ENCODE results near the gene FAM20B.

The FAM20B gene

GRCh38 chr1:179058487-179059483 is 33.1 kb downstream of the FAM20B start:
- Histone ChIP-seq H3K4me3 (ENCODE audit: low read length) (no peak overlapping the region), H3K23ac (ENCODE audit: low read length) (no peak overlapping the region), H2AK5ac (ENCODE audit: low read length) (no peak overlapping the region), H3K79me2 (ENCODE audit: control insufficient read depth, insufficient read depth, low read length) (no peaks in the 10 kb centered on the region), H3K4me1 (ENCODE audit: control insufficient read depth, low read depth, low read length) (peaks cover 2% of the 10 kb centered on the region), H3K4ac (ENCODE audit: low read depth, low read length) (no peak overlapping the region), H3K9ac (ENCODE audit: low read length) (no peak overlapping the region), H3K4me2 (ENCODE audit: low read length) (no peak overlapping the region), H3K56ac (ENCODE audit: low read length) (no peak overlapping the region), H3K79me1 (ENCODE audit: low read length) (no peaks in the 10 kb centered on the region), H3K18ac (ENCODE audit: low read length) (peak overlapping the region; percentile 22), H2BK120ac (ENCODE audit: low read depth, low read length) (no peak overlapping the region), H3K27ac (ENCODE audit: low read depth, low read length) (no peak overlapping the region), H4K5ac (ENCODE audit: low read length) (no peak overlapping the region), H3K36me3 (ENCODE audit: control insufficient read depth, insufficient read depth, low read length) (no peaks in the 10 kb centered on the region), H2BK15ac (replicated peaks; ENCODE audit: low read depth) (no peak overlapping the region), H3K27me3 (ENCODE audit: insufficient read depth, low read length, poor library complexity) (no peaks in the 10 kb centered on the region), H2BK5ac (ENCODE audit: low read length) (no peak overlapping the region), H4K8ac (ENCODE audit: low read depth, low read length) (no peak overlapping the region)
- DNase-seq: peak; percentile 64
- WGBS (ENCODE audit: extremely low coverage, insufficient coverage, low lambda C conversion rate): no CpG with 5 or more reads among the region's 3 CpGs

GRCh38 chr1:179061360-179062282 is 35.9 kb downstream of the FAM20B start:
- no peaks in the 10 kb centered on the region for H3K36me3 ChIP-seq (ENCODE audit: control insufficient read depth, insufficient read depth, low read length)
- H4K8ac ChIP-seq (ENCODE audit: low read depth, low read length): no peak overlapping the region
- no peak overlapping the region for H2BK5ac ChIP-seq (ENCODE audit: low read length)
- H3K9ac ChIP-seq (ENCODE audit: low read length): no peak overlapping the region
- no peaks in the 10 kb centered on the region for H3K79me1 ChIP-seq (ENCODE audit: low read length)
- H3K4me2 ChIP-seq (ENCODE audit: low read length): no peak overlapping the region
- no peak overlapping the region for H3K56ac ChIP-seq (ENCODE audit: low read length)
- no peak overlapping the region for H3K4ac ChIP-seq (ENCODE audit: low read depth, low read length)
- no peaks in the 10 kb centered on the region for H3K79me2 ChIP-seq (ENCODE audit: control insufficient read depth, insufficient read depth, low read length)
- H2BK120ac ChIP-seq (ENCODE audit: low read depth, low read length): no peak overlapping the region
- H2BK15ac ChIP-seq (replicated peaks; ENCODE audit: low read depth): no peak overlapping the region
- WGBS (ENCODE audit: extremely low coverage, insufficient coverage, low lambda C conversion rate): no CpG with 5 or more reads among the region's 8 CpGs
- no peak overlapping the region for H3K23ac ChIP-seq (ENCODE audit: low read length)
- H3K27ac ChIP-seq (ENCODE audit: low read depth, low read length): no peak overlapping the region
- no peak overlapping the region for H2AK5ac ChIP-seq (ENCODE audit: low read length)
- no peak overlapping the region for H3K18ac ChIP-seq (ENCODE audit: low read length)
- no peaks in the 10 kb centered on the region for H3K27me3 ChIP-seq (ENCODE audit: insufficient read depth, low read length, poor library complexity)
- DNase-seq: no peak
- H3K4me3 ChIP-seq (ENCODE audit: low read length): no peak overlapping the region
- no peak overlapping the region for H4K5ac ChIP-seq (ENCODE audit: low read length)
- peaks cover 2% of the 10 kb centered on the region for H3K4me1 ChIP-seq (ENCODE audit: control insufficient read depth, low read depth, low read length)

DNA sequence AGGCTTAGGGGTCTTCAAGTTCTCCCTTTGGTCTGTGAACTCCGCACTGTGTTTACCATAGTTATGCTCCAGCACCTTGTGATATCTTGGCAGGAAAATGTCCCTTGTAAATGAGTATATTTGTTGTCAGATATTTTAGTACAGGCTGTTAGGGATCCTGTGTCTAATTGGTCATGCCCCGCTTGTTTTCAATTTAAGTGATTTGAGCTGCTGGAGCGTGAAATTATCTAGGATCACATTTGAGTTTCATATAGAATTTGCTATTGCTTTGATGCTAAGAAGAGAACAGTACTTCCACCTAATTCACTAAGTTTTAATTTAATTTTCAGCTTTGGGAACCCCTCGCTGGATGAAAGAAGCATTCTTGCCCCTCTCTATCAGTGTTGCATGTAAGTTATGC is 40.8 kb downstream of the FAM20B start:
- Histone ChIP-seq H3K56ac (ENCODE audit: low read length) (no peak overlapping the region), H3K9ac (ENCODE audit: low read length) (no peak overlapping the region), H3K27ac (ENCODE audit: low read depth, low read length) (no peak overlapping the region), H4K5ac (ENCODE audit: low read length) (no peak overlapping the region), H2BK5ac (ENCODE audit: low read length) (no peak overlapping the region), H3K4me3 (ENCODE audit: low read length) (no peak overlapping the region), H3K79me1 (ENCODE audit: low read length) (no peaks in the 10 kb centered on the region), H3K36me3 (ENCODE audit: control insufficient read depth, insufficient read depth, low read length) (no peaks in the 10 kb centered on the region), H3K4me1 (ENCODE audit: control insufficient read depth, low read depth, low read length) (no peaks in the 10 kb centered on the region), H4K8ac (ENCODE audit: low read depth, low read length) (no peak overlapping the region), H3K23ac (ENCODE audit: low read length) (no peak overlapping the region), H3K27me3 (ENCODE audit: insufficient read depth, low read length, poor library complexity) (no peaks in the 10 kb centered on the region), H2BK120ac (ENCODE audit: low read depth, low read length) (no peak overlapping the region), H3K4ac (ENCODE audit: low read depth, low read length) (no peak overlapping the region), H3K79me2 (ENCODE audit: control insufficient read depth, insufficient read depth, low read length) (no peaks in the 10 kb centered on the region), H3K4me2 (ENCODE audit: low read length) (no peak overlapping the region), H2BK15ac (replicated peaks; ENCODE audit: low read depth) (no peak overlapping the region), H3K18ac (ENCODE audit: low read length) (no peak overlapping the region), H2AK5ac (ENCODE audit: low read length) (no peak overlapping the region)
- DNase-seq: no peak
- WGBS (ENCODE audit: extremely low coverage, insufficient coverage, low lambda C conversion rate): no CpG with 5 or more reads among the region's 4 CpGs

- H4K5ac ChIP-seq (ENCODE audit: low read length): no peak overlapping the region
- H3K4me1 ChIP-seq (ENCODE audit: control insufficient read depth, low read depth, low read length): no peaks in the 10 kb centered on the region
- H3K36me3 ChIP-seq (ENCODE audit: control insufficient read depth, insufficient read depth, low read length): no peaks in the 10 kb centered on the region
- H3K27me3 ChIP-seq (ENCODE audit: insufficient read depth, low read length, poor library complexity): no peaks in the 10 kb centered on the region
- no peak overlapping the region for H3K4me2 ChIP-seq (ENCODE audit: low read length)
- H3K79me1 ChIP-seq (ENCODE audit: low read length): no peaks in the 10 kb centered on the region
- DNase-seq: no peak
- no peak overlapping the region for H3K56ac ChIP-seq (ENCODE audit: low read length)
- H3K27ac ChIP-seq (ENCODE audit: low read depth, low read length): no peak overlapping the region
- no peaks in the 10 kb centered on the region for H3K79me2 ChIP-seq (ENCODE audit: control insufficient read depth, insufficient read depth, low read length)
- H3K4me3 ChIP-seq (ENCODE audit: low read length): no peak overlapping the region
- H2AK5ac ChIP-seq (ENCODE audit: low read length): no peak overlapping the region
- H3K23ac ChIP-seq (ENCODE audit: low read length): no peak overlapping the region
- no peak overlapping the region for H2BK5ac ChIP-seq (ENCODE audit: low read length)
- no CpG with 5 or more reads among the region's 7 CpGs for WGBS (ENCODE audit: extremely low coverage, insufficient coverage, low lambda C conversion rate)
- H2BK15ac ChIP-seq (replicated peaks; ENCODE audit: low read depth): no peak overlapping the region
- no peak overlapping the region for H4K8ac ChIP-seq (ENCODE audit: low read depth, low read length)
- no peak overlapping the region for H3K9ac ChIP-seq (ENCODE audit: low read length)
- H2BK120ac ChIP-seq (ENCODE audit: low read depth, low read length): no peak overlapping the region
- H3K18ac ChIP-seq (ENCODE audit: low read length): no peak overlapping the region
- H3K4ac ChIP-seq (ENCODE audit: low read depth, low read length): no peak overlapping the region
These were observed 51.7 kb downstream of the FAM20B start for GRCh38 chr1:179077396-179077795.

DNA sequence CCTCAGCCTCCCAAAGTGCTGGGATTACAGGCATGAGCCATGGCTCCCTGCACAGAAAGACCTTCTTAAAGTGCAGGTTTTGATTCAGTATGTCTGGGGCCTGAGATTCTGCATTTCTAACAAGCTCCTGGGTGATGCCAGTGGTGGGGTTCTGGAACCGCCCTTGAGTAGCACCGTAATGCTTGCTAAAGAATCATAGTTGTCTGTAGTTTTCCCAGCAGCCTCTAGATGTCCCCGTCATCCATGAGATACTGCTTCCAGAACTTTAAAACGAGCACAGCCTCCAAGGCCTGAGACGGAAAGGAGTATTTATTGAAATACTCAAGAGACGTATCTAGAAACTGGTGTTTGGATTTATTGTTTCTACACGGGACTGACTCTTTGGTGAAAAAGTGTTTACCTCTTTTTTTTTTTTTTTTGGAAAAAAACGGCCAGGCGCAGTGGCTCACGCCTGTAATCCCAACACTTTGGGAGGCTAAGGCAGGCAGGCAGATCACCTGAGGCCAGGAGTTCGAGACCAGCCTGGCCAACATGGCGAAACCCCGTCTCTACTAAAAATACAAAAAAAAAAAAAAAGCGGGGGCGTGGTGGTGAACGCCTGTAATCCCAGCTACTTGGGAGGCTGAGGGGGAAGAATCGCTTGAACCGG is 53.5 kb downstream of the FAM20B start:
- Histone ChIP-seq H3K18ac (ENCODE audit: low read length) (no peak overlapping the region), H3K23ac (ENCODE audit: low read length) (no peak overlapping the region), H3K9ac (ENCODE audit: low read length) (no peak overlapping the region), H2BK15ac (replicated peaks; ENCODE audit: low read depth) (no peak overlapping the region), H3K79me1 (ENCODE audit: low read length) (peaks cover 5% of the 10 kb centered on the region), H3K79me2 (ENCODE audit: control insufficient read depth, insufficient read depth, low read length) (no peaks in the 10 kb centered on the region), H3K4me1 (ENCODE audit: control insufficient read depth, low read depth, low read length) (peaks cover 2% of the 10 kb centered on the region), H2BK120ac (ENCODE audit: low read depth, low read length) (no peak overlapping the region), H3K4ac (ENCODE audit: low read depth, low read length) (no peak overlapping the region), H4K8ac (ENCODE audit: low read depth, low read length) (no peak overlapping the region), H3K36me3 (ENCODE audit: control insufficient read depth, insufficient read depth, low read length) (no peaks in the 10 kb centered on the region), H2BK5ac (ENCODE audit: low read length) (no peak overlapping the region), H3K56ac (ENCODE audit: low read length) (no peak overlapping the region), H3K4me3 (ENCODE audit: low read length) (no peak overlapping the region), H2AK5ac (ENCODE audit: low read length) (no peak overlapping the region), H4K5ac (ENCODE audit: low read length) (no peak overlapping the region), H3K27me3 (ENCODE audit: insufficient read depth, low read length, poor library complexity) (no peaks in the 10 kb centered on the region), H3K4me2 (ENCODE audit: low read length) (no peak overlapping the region), H3K27ac (ENCODE audit: low read depth, low read length) (no peak overlapping the region)
- DNase-seq: peak; percentile 85
- WGBS (ENCODE audit: extremely low coverage, insufficient coverage, low lambda C conversion rate): no CpG with 5 or more reads among the region's 18 CpGs

Measured in mesendoderm (in vitro differentiated cells).